ENCODE data around the gene ZDHHC18.

DNA sequence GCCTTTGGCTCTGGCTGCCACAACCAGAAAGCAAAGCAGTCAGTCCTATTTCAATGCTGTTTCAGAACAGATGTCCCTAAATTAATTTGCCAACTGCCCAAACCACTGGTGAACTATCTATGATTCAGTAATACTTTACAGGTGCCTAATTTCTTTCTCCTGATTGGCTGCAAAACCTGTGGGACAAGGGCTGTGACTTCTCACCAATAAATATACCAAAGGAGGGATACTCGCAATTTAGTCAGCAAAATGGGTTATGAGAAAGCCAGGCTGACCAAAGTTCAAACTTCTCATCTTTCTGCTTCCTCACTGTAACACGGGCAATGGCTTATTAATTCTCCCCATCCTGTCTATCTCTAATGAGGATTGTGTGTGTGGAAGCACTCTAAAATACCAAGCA, 50.8 kb downstream of the ZDHHC18 start:
- TF ChIP-seq, protein P1, sequence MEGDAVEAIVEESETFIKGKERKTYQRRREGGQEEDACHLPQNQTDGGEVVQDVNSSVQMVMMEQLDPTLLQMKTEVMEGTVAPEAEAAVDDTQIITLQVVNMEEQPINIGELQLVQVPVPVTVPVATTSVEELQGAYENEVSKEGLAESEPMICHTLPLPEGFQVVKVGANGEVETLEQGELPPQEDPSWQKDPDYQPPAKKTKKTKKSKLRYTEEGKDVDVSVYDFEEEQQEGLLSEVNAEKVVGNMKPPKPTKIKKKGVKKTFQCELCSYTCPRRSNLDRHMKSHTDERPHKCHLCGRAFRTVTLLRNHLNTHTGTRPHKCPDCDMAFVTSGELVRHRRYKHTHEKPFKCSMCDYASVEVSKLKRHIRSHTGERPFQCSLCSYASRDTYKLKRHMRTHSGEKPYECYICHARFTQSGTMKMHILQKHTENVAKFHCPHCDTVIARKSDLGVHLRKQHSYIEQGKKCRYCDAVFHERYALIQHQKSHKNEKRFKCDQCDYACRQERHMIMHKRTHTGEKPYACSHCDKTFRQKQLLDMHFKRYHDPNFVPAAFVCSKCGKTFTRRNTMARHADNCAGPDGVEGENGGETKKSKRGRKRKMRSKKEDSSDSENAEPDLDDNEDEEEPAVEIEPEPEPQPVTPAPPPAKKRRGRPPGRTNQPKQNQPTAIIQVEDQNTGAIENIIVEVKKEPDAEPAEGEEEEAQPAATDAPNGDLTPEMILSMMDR (IDR thresholded peaks at IDR 0.05): no peak
- no peak for TF ChIP-seq POLR2A (IDR thresholded peaks at IDR 0.05)
- TF ChIP-seq POLR2AphosphoS5 (IDR thresholded peaks at IDR 0.05): no peak

Measured in breast epithelium (tissue), 3 donors.